GM21360 (cell line): ENCODE measurements around the gene CBFB.
"Not testable (repeated sequence)": the region's sequence is repeated elsewhere in the genome, so short reads cannot be mapped to it uniquely, and the experiment has no call there.

Experiments
- ATAC-seq: cut with Tn5 transposase; IDR thresholded peaks from one replicate; pipeline ENCODE4 v1.9.1; 2021; ENCODE audit warnings: mild to moderate bottlenecking, moderate library complexity; ENCODE audit not compliant: unreplicated experiment

The CBFB gene

DNA sequence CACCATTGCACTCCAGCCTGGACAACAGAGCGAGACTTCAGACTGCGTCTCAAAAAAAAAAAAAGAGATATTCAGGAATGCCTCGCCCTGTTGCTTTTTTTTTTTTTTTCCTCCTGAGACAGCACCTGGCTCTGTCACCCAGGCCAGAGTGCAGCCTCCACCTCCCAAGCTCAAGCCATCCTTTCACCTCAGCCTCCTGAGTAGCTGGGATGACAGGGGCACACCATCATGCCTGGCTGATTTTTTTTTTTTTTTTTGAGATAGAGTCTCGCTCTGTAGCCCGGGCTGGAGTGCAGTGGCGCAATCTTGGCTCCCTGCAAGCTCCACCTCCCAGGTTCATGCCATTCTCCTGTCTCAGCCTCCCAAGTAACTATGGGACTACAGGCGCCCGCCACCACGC, 88.8 kb downstream of the CBFB start:
- ATAC-seq, result no peak

DNA sequence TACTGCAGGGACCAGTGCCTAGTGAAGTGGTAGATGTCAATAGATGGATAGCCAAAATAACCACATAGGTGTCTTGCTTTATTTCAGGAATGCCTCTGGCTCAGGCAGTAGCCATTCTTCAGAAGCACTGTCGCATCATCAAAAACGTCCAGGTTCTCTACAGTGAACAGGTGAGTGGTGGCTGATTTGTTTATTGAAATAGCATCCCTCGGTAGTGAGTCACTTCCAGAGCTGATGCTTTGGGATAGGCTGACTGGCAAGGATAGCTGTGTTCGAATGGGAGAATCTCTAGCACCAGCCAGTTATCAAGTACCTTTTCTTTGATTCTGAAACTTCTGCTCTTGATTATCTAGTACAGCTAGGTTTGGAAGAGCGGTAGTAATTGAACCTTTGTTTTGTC, 91.1 kb downstream of the CBFB start:
- ATAC-seq, result no peak

DNA sequence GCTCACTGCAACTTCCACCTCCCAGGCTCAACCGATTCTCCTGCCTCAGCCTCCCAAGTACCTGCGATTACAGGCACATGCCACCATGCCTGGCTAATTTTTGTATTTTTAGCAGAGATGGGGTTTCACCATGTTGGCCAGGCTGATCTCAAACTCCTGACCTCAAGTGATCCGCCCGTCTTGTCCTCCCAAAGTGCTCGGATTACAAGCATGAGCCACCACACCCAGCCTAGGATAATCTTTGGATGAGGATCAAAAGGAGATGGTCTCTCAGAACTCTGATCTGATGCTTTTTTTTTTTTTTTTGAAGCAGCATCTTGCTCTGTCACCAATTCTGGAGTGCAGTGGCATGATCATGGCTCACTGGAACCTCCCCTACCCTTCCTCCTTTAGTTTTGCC, 93.8 kb downstream of the CBFB start:
- ATAC-seq, result not testable (repeated sequence)

DNA sequence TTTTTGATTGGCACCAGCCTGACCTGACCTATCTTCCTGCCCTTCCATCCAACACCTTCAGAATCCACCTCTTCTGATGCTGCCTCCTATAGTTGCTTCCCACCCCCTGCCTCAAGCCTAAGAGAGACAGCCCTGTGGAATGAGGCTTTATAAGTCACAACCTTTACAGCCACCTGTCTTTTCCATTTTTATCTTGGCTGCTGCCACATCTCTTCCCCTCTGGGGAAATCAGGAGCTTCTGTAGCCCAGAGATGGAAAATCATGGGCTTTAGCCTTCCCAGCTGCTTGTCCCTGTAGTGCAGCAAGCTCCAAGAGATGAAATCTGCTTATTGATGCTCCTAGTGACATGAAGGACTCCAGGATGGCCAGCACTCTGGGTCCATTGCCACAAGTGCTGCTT, 99.5 kb downstream of the CBFB start:
- no peak for ATAC-seq

- ATAC-seq, result no peak
Measured at GRCh38 chr16:67128887-67129286, 99.9 kb downstream of the CBFB start.

DNA sequence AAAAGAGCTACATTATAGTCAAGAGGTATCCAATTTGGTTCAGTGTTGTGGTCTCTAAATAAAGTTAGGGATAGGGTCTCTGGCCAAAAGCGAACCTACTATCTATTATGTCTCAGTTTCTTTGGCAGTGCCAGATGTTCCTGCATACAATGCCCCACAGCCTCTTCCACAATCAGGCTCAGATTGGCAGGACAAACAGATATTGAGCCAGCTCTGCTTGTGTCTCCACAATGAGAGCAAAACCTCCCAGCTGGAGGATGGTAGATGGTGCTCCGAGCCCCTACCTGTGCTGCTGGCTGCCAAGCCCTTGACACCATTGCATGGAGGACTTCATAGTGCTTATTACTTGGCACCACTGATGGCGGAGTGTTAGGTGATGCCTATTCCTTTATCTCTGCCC, 100.5 kb downstream of the CBFB start:
- ATAC-seq, result no peak

GRCh38 chr16:67137605-67138004, 108.7 kb downstream of the CBFB start:
- no peak for ATAC-seq

DNA sequence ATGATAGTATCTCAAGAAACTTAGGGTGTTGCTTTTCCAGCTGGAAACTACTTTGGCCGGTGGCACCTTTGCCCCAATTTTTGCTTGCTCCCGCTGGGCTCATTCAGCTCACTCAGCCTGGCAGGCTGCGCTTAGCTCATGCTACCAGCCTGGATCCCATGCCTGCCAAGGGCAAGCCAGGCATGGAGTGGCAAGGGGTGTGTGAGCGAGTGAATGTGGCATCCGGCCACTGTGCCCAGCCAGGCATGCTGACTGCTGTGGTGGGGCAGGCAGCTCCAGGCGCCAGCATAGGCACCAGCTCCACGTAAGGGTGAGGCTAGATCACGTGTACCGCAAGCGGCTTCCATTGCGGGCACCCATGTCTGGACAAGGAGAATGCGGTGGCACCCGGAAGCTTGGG, 112.4 kb downstream of the CBFB start:
- ATAC-seq, result no peak

DNA sequence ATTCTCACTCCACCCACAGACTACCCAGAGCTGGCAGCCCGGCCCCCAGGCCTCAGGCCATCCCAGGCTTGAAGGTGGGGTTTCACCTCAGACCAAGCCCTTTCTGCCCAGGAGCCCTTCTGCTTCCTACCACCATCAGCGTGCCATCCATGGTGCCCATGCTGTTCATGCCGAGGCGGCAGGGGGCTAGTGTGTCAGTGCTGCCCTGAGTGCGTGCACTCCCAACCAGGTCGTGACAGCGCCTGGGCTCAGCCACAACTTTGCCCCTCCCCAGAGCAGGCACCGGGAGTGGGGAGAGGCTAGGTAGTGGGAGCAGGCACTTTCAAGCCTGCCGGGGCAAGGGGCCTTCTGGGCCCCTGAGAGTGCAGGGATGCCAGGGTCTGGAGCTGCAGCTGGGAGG, 113.4 kb downstream of the CBFB start:
- ATAC-seq, result no peak

DNA sequence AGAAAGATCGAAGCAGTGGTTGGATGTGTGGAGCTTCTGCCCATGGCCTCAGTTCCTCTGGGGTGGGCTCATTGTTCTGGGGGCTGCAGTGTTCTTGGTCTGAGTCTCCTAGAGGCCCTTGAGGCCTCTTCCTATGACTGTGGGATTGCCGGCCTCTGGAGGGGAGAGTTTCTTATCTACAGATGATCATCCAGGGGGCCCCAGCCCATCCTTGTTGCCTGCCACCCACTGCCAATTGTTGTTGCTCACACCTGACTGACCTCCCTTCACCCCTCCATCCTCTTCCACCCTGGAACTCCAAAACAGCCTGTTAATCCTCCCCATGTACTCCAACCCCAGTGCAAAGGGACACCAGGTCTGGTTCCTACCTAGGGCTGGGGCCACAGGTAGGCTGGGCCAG, 116.0 kb downstream of the CBFB start:
- no peak for ATAC-seq

GRCh38 chr16:67145746-67146145, 116.8 kb downstream of the CBFB start:
- ATAC-seq, result no peak

- no peak for ATAC-seq
Measured at GRCh38 chr16:67146523-67147357, 117.8 kb downstream of the CBFB start.

DNA sequence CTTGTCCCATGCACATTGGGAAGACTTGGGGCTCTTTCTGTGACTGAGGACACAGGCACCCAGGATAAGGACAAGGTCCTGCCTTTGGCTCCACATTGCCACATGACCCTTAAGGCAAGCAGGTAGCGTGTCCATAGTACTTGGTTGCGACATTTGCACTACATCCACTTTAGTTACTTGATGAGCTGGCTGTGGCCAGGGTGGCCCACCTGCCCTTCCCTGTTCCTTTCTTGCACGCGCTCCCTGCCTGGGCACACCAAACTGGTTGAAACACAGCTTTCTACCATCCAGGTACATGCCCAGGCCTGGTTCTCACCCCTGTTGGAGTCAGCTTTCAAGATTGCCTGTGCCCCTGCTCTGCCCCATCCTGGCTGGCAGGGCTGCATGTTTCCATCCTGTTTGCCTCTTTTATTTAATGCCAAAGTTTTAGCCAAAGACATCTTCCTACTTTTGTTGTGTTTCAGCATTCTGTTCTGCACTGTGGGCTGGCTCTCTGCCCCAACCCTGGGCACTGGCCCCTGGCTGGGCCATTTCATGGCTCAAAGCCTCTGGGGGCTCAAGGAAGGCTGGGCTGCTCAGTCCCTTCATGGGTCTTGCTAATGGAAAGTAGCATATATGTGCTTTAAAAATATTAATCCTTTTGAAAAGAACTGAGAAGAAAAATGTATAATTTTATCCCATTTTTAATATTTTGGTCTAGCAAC, 118.6 kb downstream of the CBFB start:
- no peak for ATAC-seq

- no peak for ATAC-seq
Measured at GRCh38 chr16:67148221-67148620, 119.3 kb downstream of the CBFB start.

DNA sequence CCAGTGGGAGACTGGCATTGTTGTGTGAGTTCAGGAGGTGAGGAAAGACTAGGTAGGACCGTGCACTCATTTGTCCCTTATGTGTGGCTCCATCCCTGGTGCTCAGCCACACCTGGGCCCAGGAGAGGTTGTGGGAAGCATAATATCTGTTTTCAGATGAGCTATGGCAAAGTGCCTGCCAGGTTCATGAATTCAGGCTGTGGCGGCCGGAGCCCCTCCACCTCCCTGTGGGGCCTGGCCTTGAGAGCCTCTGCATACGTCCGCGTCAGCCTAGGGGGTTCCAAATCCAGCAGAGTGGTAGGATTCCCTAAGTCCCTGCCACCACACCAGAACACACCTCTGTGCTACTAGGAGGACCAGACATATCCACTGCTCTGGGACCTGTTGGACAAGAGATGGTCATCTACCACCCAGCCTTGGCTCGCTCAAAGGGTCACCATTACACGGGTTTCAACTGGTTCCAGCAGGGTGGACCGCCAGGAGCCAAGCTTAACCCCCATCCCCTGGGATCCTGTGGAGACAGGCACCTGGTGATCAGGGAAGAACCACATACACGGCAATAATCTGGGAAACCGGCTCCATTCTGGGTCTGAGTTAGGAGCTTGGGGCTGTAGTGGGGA, 119.8 kb downstream of the CBFB start:
- ATAC-seq, result no peak

GRCh38 chr16:67149276-67150046, 120.5 kb downstream of the CBFB start:
- no peak for ATAC-seq

DNA sequence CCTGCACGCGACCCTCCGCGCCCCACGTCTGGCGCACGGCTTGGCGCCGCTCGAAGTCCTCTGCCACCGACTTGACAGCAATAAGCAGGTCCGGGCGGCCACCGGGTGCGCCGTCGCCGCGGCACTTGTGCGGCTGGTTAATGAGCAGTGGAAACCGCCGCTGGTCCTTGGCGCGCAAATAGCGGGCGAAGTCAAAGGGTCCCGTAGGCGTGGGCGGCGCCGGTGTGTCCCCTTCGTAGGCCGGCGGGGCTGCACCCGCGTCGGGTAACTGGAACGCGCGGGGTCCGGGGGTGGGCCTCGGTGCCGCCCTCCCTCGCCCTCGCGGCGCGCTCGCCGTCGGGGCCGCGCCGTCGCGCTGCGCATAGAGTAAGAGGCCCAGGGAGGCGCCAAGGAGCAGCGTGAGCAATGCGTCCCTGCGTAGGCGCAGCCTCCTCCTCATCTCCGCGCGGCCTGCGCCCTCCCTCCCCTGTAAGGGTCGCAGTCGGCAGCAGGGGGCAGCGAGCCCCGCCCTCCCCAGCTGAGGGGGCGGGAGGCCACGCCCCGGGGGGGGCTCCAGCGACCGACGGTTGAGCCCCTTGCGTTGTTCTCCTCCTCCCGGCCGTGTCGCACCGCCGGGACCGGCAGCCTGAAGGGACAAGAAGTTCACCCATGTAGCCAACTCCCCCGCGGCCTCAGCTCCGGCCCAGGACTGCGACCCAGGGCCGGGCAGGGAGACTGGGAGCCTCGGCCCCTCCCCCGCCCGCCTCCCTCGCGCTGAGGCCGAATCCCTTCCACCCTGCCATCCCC, 121.3 kb downstream of the CBFB start:
- peak; percentile 34 for ATAC-seq
